Suprapubic skin (tissue), 4 donors: ENCODE measurements around the gene KCNE5. TPM values are rescaled to one million over a fixed set of nuclear protein-coding genes. Genes with fewer than 3 reads are reported as not detected.
"Not testable (repeated sequence)": the region's sequence is repeated elsewhere in the genome, so short reads cannot be mapped to it uniquely, and the experiment has no call there.

Experiments used
- DNase-seq, 2 donors: peaks; one replicate each; pipeline ENCODE4 v3.0.0-alpha.2; 2019; ENCODE audit warnings: low spot score in 2 of 2
- H3K27ac ChIP-seq: fragments of 200-600 bp; sonication (generic); one replicate; pipeline ENCODE4 v1.5.1; 2019
- H3K27me3 ChIP-seq: fragments of 200-600 bp; sonication (generic); one replicate; pipeline ENCODE4 v1.5.1; 2019
- H3K36me3 ChIP-seq: fragments of 200-600 bp; sonication (generic); one replicate; pipeline ENCODE4 v1.5.1; 2019
- H3K4me1 ChIP-seq: fragments of 200-600 bp; sonication (generic); one replicate; pipeline ENCODE4 v1.5.1; 2019
- H3K4me3 ChIP-seq: fragments of 200-600 bp; sonication (generic); one replicate; pipeline ENCODE4 v1.5.1; 2019; ENCODE audit warnings: mild to moderate bottlenecking
- H3K9me3 ChIP-seq: fragments of 200-600 bp; sonication (generic); one replicate; pipeline ENCODE4 v1.5.1; 2019
- EP300 ChIP-seq: sonication (generic); formaldehyde crosslinking; IDR thresholded peaks from one replicate; pipeline ENCODE4 v1.6.1; 2017; ENCODE audit warnings: antibody characterized with exemption
- POLR2A ChIP-seq, 2 donors: fragments of 450-650 bp; IDR thresholded peaks; one replicate each; pipeline ENCODE4 v1.6.1; 2017; ENCODE audit warnings: antibody characterized with exemption in 2 of 2, mild to moderate bottlenecking in 2 of 2, moderate library complexity in 2 of 2
- POLR2AphosphoS5 ChIP-seq, 3 donors: sonication (generic); formaldehyde crosslinking; IDR thresholded peaks; one replicate each; pipeline ENCODE4 v1.6.1; 2017; ENCODE audit warnings: antibody characterized with exemption in 3 of 3
- WGBS: methylation state at CpG from one replicate; pipeline ENCODE4 v1.1.5; 2018; 5-methylcytosine and 5-hydroxymethylcytosine counted together
- total RNA-seq, 4 donors: library from RNA; depleted of rRNA; stranded (reverse); fragments of >200 nt; gene quantifications; one replicate each; pipeline ENCODE4 v1.1.0, GENCODE V29; 2016
- TF ChIP-seq, protein P1 (sequence below), 2 donors: fragments of 200-600 bp in 1 of 2; fragments of 450-650 bp in 1 of 2; sonication (generic) in 1 of 2; IDR thresholded peaks; one replicate each; pipeline ENCODE4 v1.5.1; 2016 to 2019; ENCODE audit warnings: antibody characterized with exemption in 2 of 2, mild to moderate bottlenecking in 1 of 2, moderate library complexity in 1 of 2

Gene KCNE5
- total RNA-seq, 4 donors from 2014 or later, result 0.34 to 0.42 TPM; not detected in 2

DNA sequence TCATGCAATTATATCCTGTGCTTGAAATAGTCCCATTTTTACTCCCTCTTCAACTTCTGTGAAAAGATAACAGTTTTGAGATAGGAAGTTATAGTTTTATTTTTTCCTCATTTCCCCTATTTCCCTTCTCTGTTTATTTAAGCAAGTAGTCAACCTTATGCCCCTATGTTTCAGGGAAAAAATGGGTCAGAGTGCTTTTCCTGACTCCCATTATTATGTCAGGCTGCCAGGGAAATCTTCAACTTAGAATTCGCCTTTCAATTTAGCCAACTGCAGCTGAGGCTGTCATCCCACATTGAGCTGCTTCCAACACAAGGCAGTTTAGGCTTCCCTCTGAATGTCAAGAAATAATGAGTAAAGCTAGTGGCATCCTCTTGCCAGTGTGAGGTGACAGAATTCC lies 46.1 kb downstream of the KCNE5 start:
- no peak overlapping the region for H3K27ac ChIP-seq
- TF ChIP-seq EP300 (no peak), POLR2AphosphoS5 (IDR thresholded peaks at IDR 0.05) (no peak), POLR2A (IDR thresholded peaks at IDR 0.05) (no peak)
- TF ChIP-seq, protein P1, sequence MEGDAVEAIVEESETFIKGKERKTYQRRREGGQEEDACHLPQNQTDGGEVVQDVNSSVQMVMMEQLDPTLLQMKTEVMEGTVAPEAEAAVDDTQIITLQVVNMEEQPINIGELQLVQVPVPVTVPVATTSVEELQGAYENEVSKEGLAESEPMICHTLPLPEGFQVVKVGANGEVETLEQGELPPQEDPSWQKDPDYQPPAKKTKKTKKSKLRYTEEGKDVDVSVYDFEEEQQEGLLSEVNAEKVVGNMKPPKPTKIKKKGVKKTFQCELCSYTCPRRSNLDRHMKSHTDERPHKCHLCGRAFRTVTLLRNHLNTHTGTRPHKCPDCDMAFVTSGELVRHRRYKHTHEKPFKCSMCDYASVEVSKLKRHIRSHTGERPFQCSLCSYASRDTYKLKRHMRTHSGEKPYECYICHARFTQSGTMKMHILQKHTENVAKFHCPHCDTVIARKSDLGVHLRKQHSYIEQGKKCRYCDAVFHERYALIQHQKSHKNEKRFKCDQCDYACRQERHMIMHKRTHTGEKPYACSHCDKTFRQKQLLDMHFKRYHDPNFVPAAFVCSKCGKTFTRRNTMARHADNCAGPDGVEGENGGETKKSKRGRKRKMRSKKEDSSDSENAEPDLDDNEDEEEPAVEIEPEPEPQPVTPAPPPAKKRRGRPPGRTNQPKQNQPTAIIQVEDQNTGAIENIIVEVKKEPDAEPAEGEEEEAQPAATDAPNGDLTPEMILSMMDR (IDR thresholded peaks at IDR 0.05), result no peak
- WGBS, result 67% methylated on average over 1 of the region's 1 CpG
- H3K4me3 ChIP-seq, result no peak overlapping the region
- DNase-seq, result no peak
- no peaks in the 10 kb centered on the region for H3K36me3 ChIP-seq
- H3K9me3 ChIP-seq, result no peaks in the 10 kb centered on the region
- no peaks in the 10 kb centered on the region for H3K4me1 ChIP-seq
- H3K27me3 ChIP-seq, result no peaks in the 10 kb centered on the region

- DNase-seq, result no peak
- Histone ChIP-seq H3K36me3 (no peaks in the 10 kb centered on the region), H3K9me3 (no peaks in the 10 kb centered on the region), H3K4me1 (no peaks in the 10 kb centered on the region), H3K27ac (no peak overlapping the region), H3K4me3 (no peak overlapping the region), H3K27me3 (no peaks in the 10 kb centered on the region)
- TF ChIP-seq POLR2A (IDR thresholded peaks at IDR 0.05) (no peak), POLR2AphosphoS5 (IDR thresholded peaks at IDR 0.05) (no peak), EP300 (no peak)
- TF ChIP-seq, protein P1 (IDR thresholded peaks at IDR 0.05), result no peak
- WGBS, result 63% methylated on average over 2 of the region's 2 CpGs
Observed at GRCh38 chrX:109577055-109577454, 47.9 kb downstream of the KCNE5 start.

DNA sequence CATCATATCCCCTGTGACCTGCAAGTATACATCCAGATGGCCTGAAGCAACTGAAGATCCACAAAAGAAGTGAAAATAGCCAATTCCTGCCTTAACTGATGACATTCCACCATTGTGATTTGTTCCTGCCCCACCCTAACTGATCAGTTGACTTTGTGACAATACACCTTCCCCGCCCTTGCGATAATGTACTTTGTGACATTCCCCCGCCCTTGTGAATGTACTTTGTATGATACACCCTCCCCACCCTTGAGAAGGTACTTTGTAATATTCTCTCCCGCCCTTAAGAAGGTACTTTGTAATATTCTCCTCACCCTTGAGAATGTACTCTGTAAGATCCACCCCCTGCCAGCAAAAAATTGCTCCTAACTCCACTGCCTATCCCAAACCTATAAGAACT lies 48.9 kb downstream of the KCNE5 start:
- not testable (repeated sequence) for H3K27me3 ChIP-seq, DNase-seq, H3K9me3 ChIP-seq, H3K4me3 ChIP-seq, H3K36me3 ChIP-seq, H3K27ac ChIP-seq, H3K4me1 ChIP-seq
- 64% methylated on average over 4 of the region's 4 CpGs for WGBS

Other genes starting within 250 kb of the KCNE5 start
- gene GUCY2F, start 143.1 kb downstream of the KCNE5 start, total RNA-seq, result not detected
- gene NXT2, start 88.3 kb downstream of the KCNE5 start, total RNA-seq, result 10 to 100 TPM in 2 of 4 donors, 1 to 10 TPM in 2; 5.4 to 12.8 (median 10.4) TPM
- gene ACSL4, start 108.1 kb upstream of the KCNE5 start, total RNA-seq, result 10 to 100 TPM; 40.7 to 64.7 (median 43.7) TPM